HepG2 (cell line): Measurements from ENCODE around the gene GALNT15. TPM values are rescaled to one million over a fixed set of nuclear protein-coding genes. Genes with fewer than 3 reads are reported as not detected.
A peak's percentile ranks its signal among the peaks of the same experiment; 100 is the strongest.

Experiments used
- HOXA7 ChIP-seq: sonication (generic); formaldehyde crosslinking; IDR thresholded peaks from 2 replicates; pipeline ENCODE4 v1.8.1; 2022; ENCODE audit warnings: mild to moderate bottlenecking, missing genetic modification reagents, moderate library complexity
- NCOA1 ChIP-seq: sonication (generic); formaldehyde crosslinking; IDR thresholded peaks from 2 replicates; pipeline ENCODE4 v1.9.0; 2021; ENCODE audit warnings: missing genetic modification reagents
- NFKB2 ChIP-seq: sonication (generic); formaldehyde crosslinking; IDR thresholded peaks from 2 replicates; pipeline ENCODE4 v1.4.0; 2020; ENCODE audit warnings: missing genetic modification reagents, borderline replicate concordance
- NFYC ChIP-seq: IDR thresholded peaks from 2 replicates; pipeline ENCODE4 v1.6.1; 2016; ENCODE audit warnings: missing genetic modification reagents, missing compliant biosample characterization
- PHB2 ChIP-seq: fragments of 450-650 bp; IDR thresholded peaks from 2 replicates; pipeline ENCODE4 v1.6.1; 2018; ENCODE audit not compliant: partially characterized antibody
- RBM39 ChIP-seq: fragments of 200-400 bp; formaldehyde crosslinking; IDR thresholded peaks from one replicate; pipeline ENCODE4 v1.6.1; 2018; ENCODE audit warnings: antibody characterized with exemption, mild to moderate bottlenecking, low read depth, low read length; ENCODE audit not compliant: poor library complexity, severe bottlenecking
- SALL2 ChIP-seq: sonication (generic); formaldehyde crosslinking; IDR thresholded peaks from 2 replicates; pipeline ENCODE4 v1.8.1; 2023; ENCODE audit warnings: mild to moderate bottlenecking, missing genetic modification reagents, inconsistent platforms
- SMC3 ChIP-seq: IDR thresholded peaks from 2 replicates; pipeline ENCODE4 v1.6.1; 2011; ENCODE audit warnings: low read length, improper control_type of control experiment
- ZNF33B ChIP-seq: sonication (generic); formaldehyde crosslinking; IDR thresholded peaks from 2 replicates; pipeline ENCODE4 v1.5.1; 2020; ENCODE audit warnings: mild to moderate bottlenecking, missing genetic modification reagents
- ZNF839 ChIP-seq: sonication (generic); formaldehyde crosslinking; IDR thresholded peaks from 2 replicates; pipeline ENCODE4 v1.4.0; 2020; ENCODE audit warnings: missing genetic modification reagents, mild to moderate bottlenecking, borderline replicate concordance
- ZSCAN29 ChIP-seq: sonication (generic); formaldehyde crosslinking; conservative IDR thresholded peaks from 2 replicates; pipeline ENCODE4 v1.4.0; 2020; ENCODE audit warnings: mild to moderate bottlenecking, missing genetic modification reagents
- polyA plus RNA-seq, 8 experiments: library from polyadenylated mRNA; depleted of rRNA in 3 of 8; stranded (reverse) in 7 of 8; unstranded in 1 of 8; fragments of >200 nt; fragmentation: Illumina TruSeq in 4 of 8; extraction: Trizol in 4 of 8; gene quantifications; 2 replicates each; pipeline versions ENCODE4 v1.2.1 to v1.2.3, GENCODE V29; 2011 to 2016; ENCODE audit warnings: low read depth in 4 of 8, missing spikeins in 1 of 8, mixed read lengths in 1 of 8; ENCODE audit not compliant: insufficient read depth in 1 of 8
- total RNA-seq, 5 experiments: library from RNA; depleted of rRNA; stranded (reverse); fragments of >200 nt; fragmentation: Illumina TruSeq; extraction: Trizol; gene quantifications; 2 replicates each; pipeline ENCODE4 v1.2.3, GENCODE V29; 2016; ENCODE audit warnings: low read depth in 1 of 5
- TF ChIP-seq, protein P1 (sequence below): sonication (generic); formaldehyde crosslinking; conservative IDR thresholded peaks from 2 replicates; pipeline ENCODE4 v1.4.0; 2020; ENCODE audit warnings: mild to moderate bottlenecking, missing genetic modification reagents, moderate library complexity
- TF ChIP-seq, protein P2 (sequence below): sonication (generic); formaldehyde crosslinking; IDR thresholded peaks from 2 replicates; pipeline ENCODE4 v1.8.1; 2022; ENCODE audit warnings: low read depth, mild to moderate bottlenecking, missing genetic modification reagents
- TF ChIP-seq, protein P3 (sequence below): sonication (generic); formaldehyde crosslinking; IDR thresholded peaks from 2 replicates; pipeline ENCODE4 v1.4.0; 2020; ENCODE audit warnings: missing genetic modification reagents
- TF ChIP-seq, protein P4 (sequence below): sonication (generic); formaldehyde crosslinking; IDR thresholded peaks from 2 replicates; pipeline ENCODE4 v1.4.0; 2020; ENCODE audit warnings: mild to moderate bottlenecking, missing genetic modification reagents
- TF ChIP-seq, protein P5 (sequence below): sonication (generic); formaldehyde crosslinking; conservative IDR thresholded peaks from 2 replicates; pipeline ENCODE4 v1.8.0; 2022; ENCODE audit warnings: missing genetic modification reagents

GALNT15 gene
- total and polyA plus RNA-seq, 2 of the 13 experiments (the other 11 are each of a cell fraction or from before 2014, with no cell fraction given): 0.02 to 0.04 TPM

DNA sequence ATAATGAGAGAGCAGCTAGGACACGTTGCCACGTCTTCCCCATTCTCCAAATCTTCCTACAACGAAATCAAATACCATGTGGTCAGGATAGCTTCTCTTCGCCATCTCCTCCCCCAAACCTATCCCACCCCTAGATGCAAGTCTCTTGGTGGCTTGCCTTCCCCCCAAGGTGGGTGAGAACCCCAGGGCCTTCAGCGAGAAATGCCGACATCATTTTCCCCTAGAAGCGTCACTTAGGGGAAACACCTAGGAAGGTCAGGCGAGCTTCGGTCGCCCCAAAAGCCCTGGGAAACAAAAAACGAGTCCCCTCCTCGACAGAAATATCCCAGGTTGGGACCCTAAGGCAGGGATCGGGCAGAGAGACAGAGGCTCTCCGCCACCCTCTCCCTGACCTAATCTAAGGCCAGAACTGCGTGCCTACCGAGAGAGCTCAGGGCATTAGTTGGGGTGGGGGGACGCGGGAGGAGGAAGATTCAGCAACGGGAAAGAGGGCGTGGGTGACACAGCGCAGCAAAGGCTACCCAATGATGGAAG is 89.8 kb downstream of the GALNT15 start (continued):
- TF ChIP-seq, protein P1, sequence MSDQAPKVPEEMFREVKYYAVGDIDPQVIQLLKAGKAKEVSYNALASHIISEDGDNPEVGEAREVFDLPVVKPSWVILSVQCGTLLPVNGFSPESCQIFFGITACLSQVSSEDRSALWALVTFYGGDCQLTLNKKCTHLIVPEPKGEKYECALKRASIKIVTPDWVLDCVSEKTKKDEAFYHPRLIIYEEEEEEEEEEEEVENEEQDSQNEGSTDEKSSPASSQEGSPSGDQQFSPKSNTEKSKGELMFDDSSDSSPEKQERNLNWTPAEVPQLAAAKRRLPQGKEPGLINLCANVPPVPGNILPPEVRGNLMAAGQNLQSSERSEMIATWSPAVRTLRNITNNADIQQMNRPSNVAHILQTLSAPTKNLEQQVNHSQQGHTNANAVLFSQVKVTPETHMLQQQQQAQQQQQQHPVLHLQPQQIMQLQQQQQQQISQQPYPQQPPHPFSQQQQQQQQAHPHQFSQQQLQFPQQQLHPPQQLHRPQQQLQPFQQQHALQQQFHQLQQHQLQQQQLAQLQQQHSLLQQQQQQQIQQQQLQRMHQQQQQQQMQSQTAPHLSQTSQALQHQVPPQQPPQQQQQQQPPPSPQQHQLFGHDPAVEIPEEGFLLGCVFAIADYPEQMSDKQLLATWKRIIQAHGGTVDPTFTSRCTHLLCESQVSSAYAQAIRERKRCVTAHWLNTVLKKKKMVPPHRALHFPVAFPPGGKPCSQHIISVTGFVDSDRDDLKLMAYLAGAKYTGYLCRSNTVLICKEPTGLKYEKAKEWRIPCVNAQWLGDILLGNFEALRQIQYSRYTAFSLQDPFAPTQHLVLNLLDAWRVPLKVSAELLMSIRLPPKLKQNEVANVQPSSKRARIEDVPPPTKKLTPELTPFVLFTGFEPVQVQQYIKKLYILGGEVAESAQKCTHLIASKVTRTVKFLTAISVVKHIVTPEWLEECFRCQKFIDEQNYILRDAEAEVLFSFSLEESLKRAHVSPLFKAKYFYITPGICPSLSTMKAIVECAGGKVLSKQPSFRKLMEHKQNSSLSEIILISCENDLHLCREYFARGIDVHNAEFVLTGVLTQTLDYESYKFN (CRISPR knock-in tag): no peak
- TF ChIP-seq, protein P2, sequence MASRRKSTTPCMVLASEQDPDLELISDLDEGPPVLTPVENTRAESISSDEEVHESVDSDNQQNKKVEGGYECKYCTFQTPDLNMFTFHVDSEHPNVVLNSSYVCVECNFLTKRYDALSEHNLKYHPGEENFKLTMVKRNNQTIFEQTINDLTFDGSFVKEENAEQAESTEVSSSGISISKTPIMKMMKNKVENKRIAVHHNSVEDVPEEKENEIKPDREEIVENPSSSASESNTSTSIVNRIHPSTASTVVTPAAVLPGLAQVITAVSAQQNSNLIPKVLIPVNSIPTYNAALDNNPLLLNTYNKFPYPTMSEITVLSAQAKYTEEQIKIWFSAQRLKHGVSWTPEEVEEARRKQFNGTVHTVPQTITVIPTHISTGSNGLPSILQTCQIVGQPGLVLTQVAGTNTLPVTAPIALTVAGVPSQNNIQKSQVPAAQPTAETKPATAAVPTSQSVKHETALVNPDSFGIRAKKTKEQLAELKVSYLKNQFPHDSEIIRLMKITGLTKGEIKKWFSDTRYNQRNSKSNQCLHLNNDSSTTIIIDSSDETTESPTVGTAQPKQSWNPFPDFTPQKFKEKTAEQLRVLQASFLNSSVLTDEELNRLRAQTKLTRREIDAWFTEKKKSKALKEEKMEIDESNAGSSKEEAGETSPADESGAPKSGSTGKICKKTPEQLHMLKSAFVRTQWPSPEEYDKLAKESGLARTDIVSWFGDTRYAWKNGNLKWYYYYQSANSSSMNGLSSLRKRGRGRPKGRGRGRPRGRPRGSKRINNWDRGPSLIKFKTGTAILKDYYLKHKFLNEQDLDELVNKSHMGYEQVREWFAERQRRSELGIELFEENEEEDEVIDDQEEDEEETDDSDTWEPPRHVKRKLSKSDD (CRISPR knock-in tag): no peak
- TF ChIP-seq SMC3: no peak
- 0 out of 2 replicates have a peak, but pooled peaks have one; percentile 5 for TF ChIP-seq ZNF33B (CRISPR knock-in tag)
- TF ChIP-seq NCOA1 (CRISPR knock-in tag): no peak
- TF ChIP-seq, protein P3, sequence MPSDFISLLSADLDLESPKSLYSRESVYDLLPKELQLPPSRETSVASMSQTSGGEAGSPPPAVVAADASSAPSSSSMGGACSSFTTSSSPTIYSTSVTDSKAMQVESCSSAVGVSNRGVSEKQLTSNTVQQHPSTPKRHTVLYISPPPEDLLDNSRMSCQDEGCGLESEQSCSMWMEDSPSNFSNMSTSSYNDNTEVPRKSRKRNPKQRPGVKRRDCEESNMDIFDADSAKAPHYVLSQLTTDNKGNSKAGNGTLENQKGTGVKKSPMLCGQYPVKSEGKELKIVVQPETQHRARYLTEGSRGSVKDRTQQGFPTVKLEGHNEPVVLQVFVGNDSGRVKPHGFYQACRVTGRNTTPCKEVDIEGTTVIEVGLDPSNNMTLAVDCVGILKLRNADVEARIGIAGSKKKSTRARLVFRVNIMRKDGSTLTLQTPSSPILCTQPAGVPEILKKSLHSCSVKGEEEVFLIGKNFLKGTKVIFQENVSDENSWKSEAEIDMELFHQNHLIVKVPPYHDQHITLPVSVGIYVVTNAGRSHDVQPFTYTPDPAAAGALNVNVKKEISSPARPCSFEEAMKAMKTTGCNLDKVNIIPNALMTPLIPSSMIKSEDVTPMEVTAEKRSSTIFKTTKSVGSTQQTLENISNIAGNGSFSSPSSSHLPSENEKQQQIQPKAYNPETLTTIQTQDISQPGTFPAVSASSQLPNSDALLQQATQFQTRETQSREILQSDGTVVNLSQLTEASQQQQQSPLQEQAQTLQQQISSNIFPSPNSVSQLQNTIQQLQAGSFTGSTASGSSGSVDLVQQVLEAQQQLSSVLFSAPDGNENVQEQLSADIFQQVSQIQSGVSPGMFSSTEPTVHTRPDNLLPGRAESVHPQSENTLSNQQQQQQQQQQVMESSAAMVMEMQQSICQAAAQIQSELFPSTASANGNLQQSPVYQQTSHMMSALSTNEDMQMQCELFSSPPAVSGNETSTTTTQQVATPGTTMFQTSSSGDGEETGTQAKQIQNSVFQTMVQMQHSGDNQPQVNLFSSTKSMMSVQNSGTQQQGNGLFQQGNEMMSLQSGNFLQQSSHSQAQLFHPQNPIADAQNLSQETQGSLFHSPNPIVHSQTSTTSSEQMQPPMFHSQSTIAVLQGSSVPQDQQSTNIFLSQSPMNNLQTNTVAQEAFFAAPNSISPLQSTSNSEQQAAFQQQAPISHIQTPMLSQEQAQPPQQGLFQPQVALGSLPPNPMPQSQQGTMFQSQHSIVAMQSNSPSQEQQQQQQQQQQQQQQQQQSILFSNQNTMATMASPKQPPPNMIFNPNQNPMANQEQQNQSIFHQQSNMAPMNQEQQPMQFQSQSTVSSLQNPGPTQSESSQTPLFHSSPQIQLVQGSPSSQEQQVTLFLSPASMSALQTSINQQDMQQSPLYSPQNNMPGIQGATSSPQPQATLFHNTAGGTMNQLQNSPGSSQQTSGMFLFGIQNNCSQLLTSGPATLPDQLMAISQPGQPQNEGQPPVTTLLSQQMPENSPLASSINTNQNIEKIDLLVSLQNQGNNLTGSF (CRISPR knock-in tag): no peak
- TF ChIP-seq, protein P4, sequence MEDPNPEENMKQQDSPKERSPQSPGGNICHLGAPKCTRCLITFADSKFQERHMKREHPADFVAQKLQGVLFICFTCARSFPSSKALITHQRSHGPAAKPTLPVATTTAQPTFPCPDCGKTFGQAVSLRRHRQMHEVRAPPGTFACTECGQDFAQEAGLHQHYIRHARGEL (CRISPR knock-in tag): no peak
- TF ChIP-seq RBM39: no peak
- no peak for TF ChIP-seq PHB2
- no peak for TF ChIP-seq NFYC (CRISPR knock-in tag)
- TF ChIP-seq SALL2 (CRISPR knock-in tag): no peak
- TF ChIP-seq ZSCAN29 (CRISPR knock-in tag): 0 out of 2 replicates have a peak, but pooled peaks have one; percentile 59
- 0 out of 2 replicates have a peak, but pooled peaks have one; percentile 4 for TF ChIP-seq NFKB2 (CRISPR knock-in tag)
- TF ChIP-seq, protein P5, sequence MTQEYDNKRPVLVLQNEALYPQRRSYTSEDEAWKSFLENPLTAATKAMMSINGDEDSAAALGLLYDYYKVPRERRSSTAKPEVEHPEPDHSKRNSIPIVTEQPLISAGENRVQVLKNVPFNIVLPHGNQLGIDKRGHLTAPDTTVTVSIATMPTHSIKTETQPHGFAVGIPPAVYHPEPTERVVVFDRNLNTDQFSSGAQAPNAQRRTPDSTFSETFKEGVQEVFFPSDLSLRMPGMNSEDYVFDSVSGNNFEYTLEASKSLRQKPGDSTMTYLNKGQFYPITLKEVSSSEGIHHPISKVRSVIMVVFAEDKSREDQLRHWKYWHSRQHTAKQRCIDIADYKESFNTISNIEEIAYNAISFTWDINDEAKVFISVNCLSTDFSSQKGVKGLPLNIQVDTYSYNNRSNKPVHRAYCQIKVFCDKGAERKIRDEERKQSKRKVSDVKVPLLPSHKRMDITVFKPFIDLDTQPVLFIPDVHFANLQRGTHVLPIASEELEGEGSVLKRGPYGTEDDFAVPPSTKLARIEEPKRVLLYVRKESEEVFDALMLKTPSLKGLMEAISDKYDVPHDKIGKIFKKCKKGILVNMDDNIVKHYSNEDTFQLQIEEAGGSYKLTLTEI (CRISPR knock-in tag): no peak
- no peak for TF ChIP-seq HOXA7 (CRISPR knock-in tag)
- no peak for TF ChIP-seq ZNF839
